B cell (primary cell): ENCODE data around the gene ANK2. TPM values are rescaled to one million over a fixed set of nuclear protein-coding genes. Genes with fewer than 3 reads are reported as not detected.

Experiments used
- ATAC-seq: fragments of 200-7000 bp; cut with Tn5 transposase; one replicate; pipeline ENCODE4 v1.10.0; 2021; ENCODE audit warnings: low read depth, mild to moderate bottlenecking, moderate number of reproducible peaks, moderate library complexity
- CTCF ChIA-PET: fragments of 350-600 bp; sonication (Branson Sonifier 250); formaldehyde crosslinking; loops from one replicate; lab custom pipeline; 2021; ENCODE audit warnings: antibody characterized with exemption, inconsistent platforms; lab: Charles Lee
- POLR2A ChIA-PET: fragments of 350-600 bp; sonication (Branson Sonifier 250); formaldehyde crosslinking; loops from one replicate; lab custom pipeline; 2021; ENCODE audit warnings: antibody characterized with exemption; lab: Charles Lee
- DNase-seq: peaks from one replicate; pipeline ENCODE4 v3.0.0; 2013
- H2AFZ ChIP-seq: 2 replicates; pipeline ENCODE4 v1.6.1; 2012; ENCODE audit warnings: mild to moderate bottlenecking, low read depth, low read length; ENCODE audit not compliant: insufficient read depth, poor library complexity, severe bottlenecking
- H3K27ac ChIP-seq, 2 donors: 1 replicate in 1 of 2; 2 replicates in 1 of 2; pipeline ENCODE4 v1.5.1; 2012 to 2013; ENCODE audit warnings: low read length in 2 of 2, mild to moderate bottlenecking in 2 of 2, moderate library complexity in 1 of 2
- H3K27me3 ChIP-seq, 4 experiments: fragments of 200-600 bp in 1 of 4; sonication (generic) in 1 of 4; replicated peaks in 1 of 4; 1 replicate in 2 of 4; 2 replicates in 2 of 4; pipeline versions ENCODE4 v1.6.1 to v1.7.0; 2013 to 2016; ENCODE audit warnings: low read length in 3 of 4, mild to moderate bottlenecking in 2 of 4, mixed read lengths in 1 of 4, moderate library complexity in 1 of 4; ENCODE audit not compliant: insufficient read depth in 4 of 4, control insufficient read depth in 3 of 4; ENCODE audit errors: control extremely low read depth in 1 of 4
- H3K36me3 ChIP-seq, 2 experiments: replicated peaks in 1 of 2; 1 replicate in 1 of 2; 2 replicates in 1 of 2; pipeline versions ENCODE4 v1.6.1 to v1.7.1; 2013; ENCODE audit warnings: low read length in 1 of 2; ENCODE audit not compliant: insufficient read depth in 2 of 2, control insufficient read depth in 1 of 2; ENCODE audit errors: control extremely low read depth in 1 of 2, extremely low read depth in 1 of 2
- H3K4me1 ChIP-seq, 2 donors: fragments of 200-600 bp in 1 of 2; sonication (generic) in 1 of 2; 1 replicate in 1 of 2; 2 replicates in 1 of 2; pipeline versions ENCODE4 v1.5.1 to v1.6.1; 2013 to 2017; ENCODE audit warnings: low read length in 2 of 2; ENCODE audit not compliant: control insufficient read depth in 2 of 2, insufficient read depth in 2 of 2
- H3K4me2 ChIP-seq: replicated peaks from 2 replicates; pipeline ENCODE3; 2012; ENCODE audit warnings: mild to moderate bottlenecking, low read depth, low read length; ENCODE audit not compliant: poor library complexity, severe bottlenecking
- H3K4me3 ChIP-seq, 5 experiments: fragments of 200-600 bp in 1 of 5; sonication (generic) in 1 of 5; 1 replicate in 3 of 5; 2 replicates in 2 of 5; pipeline versions ENCODE4 v1.5.1 to v1.7.0; 2011 to 2016; ENCODE audit warnings: low read length in 4 of 5, mild to moderate bottlenecking in 4 of 5, low read depth in 2 of 5, control low read depth in 1 of 5, moderate library complexity in 1 of 5; ENCODE audit not compliant: insufficient read depth in 1 of 5; ENCODE audit errors: control extremely low read depth in 1 of 5, extremely low read depth in 1 of 5
- H3K79me2 ChIP-seq: fragments of 200-600 bp; sonication (generic); one replicate; pipeline ENCODE4 v1.6.0; 2016; ENCODE audit warnings: low read length; ENCODE audit not compliant: control insufficient read depth, insufficient read depth
- H3K9ac ChIP-seq: fragments of 200-600 bp; sonication (generic); 2 replicates; pipeline ENCODE4 v1.6.1; 2017; ENCODE audit warnings: mild to moderate bottlenecking, low read length, moderate library complexity
- H3K9me3 ChIP-seq, 3 donors: one replicate each; pipeline versions ENCODE4 v1.6.1 to v1.7.1; 2013; ENCODE audit warnings: low read length in 2 of 3; ENCODE audit not compliant: control insufficient read depth in 2 of 3, insufficient read depth in 1 of 3; ENCODE audit errors: control extremely low read depth in 1 of 3
- H4K20me1 ChIP-seq: 2 replicates; pipeline ENCODE4 v1.6.0; 2012; ENCODE audit warnings: mild to moderate bottlenecking, low read length; ENCODE audit not compliant: insufficient read depth, control insufficient read depth, poor library complexity, severe bottlenecking
- H3K27ac Mint-ChIP-seq: one replicate; pipeline ENCODE4 v1.8.0; 2021; ENCODE audit warnings: mixed read lengths
- H3K27me3 Mint-ChIP-seq: one replicate; pipeline ENCODE4 v1.8.0; 2021; ENCODE audit warnings: mixed read lengths
- H3K4me1 Mint-ChIP-seq: one replicate; pipeline ENCODE4 v1.8.0; 2021; ENCODE audit warnings: mixed read lengths
- H3K4me3 Mint-ChIP-seq: one replicate; pipeline ENCODE4 v1.8.0; 2021; ENCODE audit warnings: mixed read lengths
- H3K9me3 Mint-ChIP-seq: one replicate; pipeline ENCODE4 v1.8.0; 2022; ENCODE audit warnings: mixed read lengths; ENCODE audit not compliant: insufficient read depth
- EZH2 ChIP-seq: IDR thresholded peaks from 2 replicates; pipeline ENCODE4 v1.6.1; 2012; ENCODE audit warnings: borderline replicate concordance, low read depth, mild to moderate bottlenecking, moderate library complexity, low read length; ENCODE audit not compliant: insufficient read depth, poor library complexity, severe bottlenecking
- WGBS: methylation state at CpG from one replicate; pipeline ENCODE4 v1.1.5; 2013; ENCODE audit warnings: missing lambda C conversion rate; ENCODE audit not compliant: insufficient coverage; 5-methylcytosine and 5-hydroxymethylcytosine counted together
- intact Hi-C: fragments of 100-400 bp; cut with micrococcal nuclease; formaldehyde crosslinking; loops from one replicate; pipeline ENCODE4 v1.10.0; 2022
- polyA plus RNA-seq: library from polyadenylated mRNA; depleted of rRNA; stranded (reverse); fragments of >200 nt; gene quantifications from 2 replicates; pipeline ENCODE4 v1.2.3, GENCODE V29; 2012
- total RNA-seq, 2 donors: library from RNA; stranded (reverse); fragments of 120-200 nt in 1 of 2; gene quantifications; 1 replicate in 1 of 2; 2 replicates in 1 of 2; pipeline versions ENCODE4 v1.2.3 to v1.2.4, GENCODE V29; 2013 to 2022
- TF ChIP-seq, protein P1 (sequence below): fragments of 200-600 bp; IDR thresholded peaks from one replicate; pipeline ENCODE4 v1.8.0; 2022; ENCODE audit warnings: antibody characterized with exemption, mild to moderate bottlenecking

The ANK2 gene
- total and polyA plus RNA-seq, 2 donors (not counting 1 experiment from before 2014, with no cell fraction given), result 0.16 to 3.6 TPM

DNA sequence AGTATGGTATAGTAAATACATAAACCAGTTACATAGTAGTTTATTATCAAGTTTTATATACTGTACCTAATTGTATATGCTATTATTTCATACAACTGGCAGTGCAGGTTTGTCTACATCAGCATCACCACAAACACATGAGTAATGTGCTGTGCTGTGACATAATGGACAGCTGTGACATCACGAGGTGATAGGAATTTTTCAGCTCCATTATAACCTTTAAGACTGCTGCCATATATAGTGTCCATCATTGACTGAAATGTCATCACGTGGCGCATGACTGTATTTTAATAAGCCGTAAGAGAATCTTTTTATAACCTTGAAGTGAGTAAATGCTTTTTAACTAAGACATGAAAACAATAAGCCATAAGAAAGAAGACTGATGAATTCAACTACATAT is 44.8 kb upstream of the ANK2 start:
- H3K27ac ChIP-seq, result no peak overlapping the region
- peaks cover 2% of the 10 kb centered on the region for H3K9me3 Mint-ChIP-seq
- POLR2A ChIA-PET, result no interaction called here
- no peak overlapping the region for H2AFZ ChIP-seq
- H4K20me1 ChIP-seq, result no peaks in the 10 kb centered on the region
- H3K4me1 ChIP-seq, result no peaks in the 10 kb centered on the region
- no CpG with 5 or more reads among the region's 4 CpGs for WGBS
- H3K4me3 Mint-ChIP-seq, result no peak overlapping the region
- no peak for TF ChIP-seq EZH2
- TF ChIP-seq, protein P1, sequence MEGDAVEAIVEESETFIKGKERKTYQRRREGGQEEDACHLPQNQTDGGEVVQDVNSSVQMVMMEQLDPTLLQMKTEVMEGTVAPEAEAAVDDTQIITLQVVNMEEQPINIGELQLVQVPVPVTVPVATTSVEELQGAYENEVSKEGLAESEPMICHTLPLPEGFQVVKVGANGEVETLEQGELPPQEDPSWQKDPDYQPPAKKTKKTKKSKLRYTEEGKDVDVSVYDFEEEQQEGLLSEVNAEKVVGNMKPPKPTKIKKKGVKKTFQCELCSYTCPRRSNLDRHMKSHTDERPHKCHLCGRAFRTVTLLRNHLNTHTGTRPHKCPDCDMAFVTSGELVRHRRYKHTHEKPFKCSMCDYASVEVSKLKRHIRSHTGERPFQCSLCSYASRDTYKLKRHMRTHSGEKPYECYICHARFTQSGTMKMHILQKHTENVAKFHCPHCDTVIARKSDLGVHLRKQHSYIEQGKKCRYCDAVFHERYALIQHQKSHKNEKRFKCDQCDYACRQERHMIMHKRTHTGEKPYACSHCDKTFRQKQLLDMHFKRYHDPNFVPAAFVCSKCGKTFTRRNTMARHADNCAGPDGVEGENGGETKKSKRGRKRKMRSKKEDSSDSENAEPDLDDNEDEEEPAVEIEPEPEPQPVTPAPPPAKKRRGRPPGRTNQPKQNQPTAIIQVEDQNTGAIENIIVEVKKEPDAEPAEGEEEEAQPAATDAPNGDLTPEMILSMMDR, result no peak
- ATAC-seq (no peak), DNase-seq (no peak)
- intact Hi-C loops, result no loop called here
- CTCF ChIA-PET, result no interaction called here
- no peaks in the 10 kb centered on the region for H3K27me3 Mint-ChIP-seq
- H3K36me3 ChIP-seq, result no peaks in the 10 kb centered on the region
- H3K79me2 ChIP-seq, result no peaks in the 10 kb centered on the region
- no peak overlapping the region for H3K27ac Mint-ChIP-seq
- no peak overlapping the region for H3K4me3 ChIP-seq
- no peak overlapping the region for H3K4me2 ChIP-seq
- no peaks in the 10 kb centered on the region for H3K9me3 ChIP-seq
- H3K9ac ChIP-seq, result no peak overlapping the region
- H3K27me3 ChIP-seq, result no peaks in the 10 kb centered on the region
- H3K4me1 Mint-ChIP-seq, result no peaks in the 10 kb centered on the region

DNA sequence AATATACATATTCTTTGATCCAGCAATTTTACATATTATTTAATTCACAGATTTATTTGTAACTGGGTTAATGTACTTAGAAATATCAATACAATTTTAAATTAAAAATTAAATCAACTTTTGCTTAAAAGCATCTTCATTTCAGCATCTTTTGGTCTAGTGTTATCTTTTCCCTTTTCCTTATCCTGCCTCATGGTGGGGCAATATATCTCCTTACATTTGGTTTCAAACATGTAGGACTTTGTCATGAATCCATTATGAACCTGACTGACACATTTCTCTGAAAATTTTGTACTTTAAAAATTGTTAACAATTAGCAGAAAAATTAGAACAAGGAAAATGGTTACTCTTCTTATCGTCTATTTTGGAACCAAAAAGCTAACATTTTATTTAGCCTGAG is 42.8 kb upstream of the ANK2 start:
- WGBS, result no CpG with 5 or more reads among the region's 1 CpG
- Histone ChIP-seq H3K9ac (no peak overlapping the region), H3K4me3 (no peak overlapping the region), H4K20me1 (no peaks in the 10 kb centered on the region), H3K27ac (no peak overlapping the region), H3K4me2 (no peak overlapping the region), H3K9me3 (no peaks in the 10 kb centered on the region), H3K27me3 (no peaks in the 10 kb centered on the region), H3K36me3 (no peaks in the 10 kb centered on the region), H3K79me2 (no peaks in the 10 kb centered on the region), H2AFZ (no peak overlapping the region), H3K4me1 (no peaks in the 10 kb centered on the region)
- H3K4me1 Mint-ChIP-seq, result no peaks in the 10 kb centered on the region
- H3K27ac Mint-ChIP-seq, result no peak overlapping the region
- no peak overlapping the region for H3K4me3 Mint-ChIP-seq
- H3K27me3 Mint-ChIP-seq, result no peaks in the 10 kb centered on the region
- intact Hi-C loops, result no loop called here
- DNase-seq (no peak), ATAC-seq (no peak)
- H3K9me3 Mint-ChIP-seq, result peaks cover 1% of the 10 kb centered on the region
- CTCF ChIA-PET, result no interaction called here
- POLR2A ChIA-PET, result no interaction called here
- TF ChIP-seq, protein P1, result no peak
